22Rv1 (cell line): Measurements from ENCODE around the gene APC2.

Experiments used
- H3K27ac ChIP-seq: fragments of 450-650 bp; 2 replicates; pipeline ENCODE4 v1.5.1; 2017
- CTCF ChIP-seq: fragments of 450-650 bp; IDR thresholded peaks from 2 replicates; pipeline ENCODE4 v1.5.1; 2017; ENCODE audit warnings: mild to moderate bottlenecking
- ZFX ChIP-seq: fragments of 450-650 bp; IDR thresholded peaks from 2 replicates; pipeline ENCODE4 v1.6.1; 2017; ENCODE audit warnings: antibody characterized with exemption, borderline replicate concordance

Gene APC2

DNA sequence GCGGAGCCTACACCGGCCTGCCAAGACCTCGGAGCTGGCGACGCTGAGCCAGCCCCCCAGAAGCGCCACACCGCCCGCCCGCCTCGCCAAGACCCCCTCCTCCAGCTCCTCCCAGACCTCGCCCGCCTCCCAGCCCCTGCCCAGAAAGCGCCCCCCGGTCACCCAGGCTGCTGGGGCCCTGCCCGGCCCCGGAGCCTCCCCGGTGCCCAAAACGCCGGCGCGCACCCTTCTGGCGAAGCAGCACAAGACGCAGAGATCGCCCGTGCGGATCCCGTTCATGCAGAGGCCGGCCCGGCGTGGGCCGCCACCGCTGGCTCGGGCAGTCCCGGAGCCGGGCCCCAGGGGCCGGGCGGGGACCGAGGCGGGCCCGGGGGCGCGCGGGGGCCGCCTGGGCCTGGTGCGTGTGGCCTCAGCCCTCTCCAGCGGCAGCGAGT lies 18.9 kb downstream of the APC2 start:
- TF ChIP-seq ZFX (no peak), CTCF (peak; percentile 51)
- peak overlapping the region; percentile 86 for H3K27ac ChIP-seq

GRCh38 chr19:1469255-1470054 lies 19.5 kb downstream of the APC2 start:
- TF ChIP-seq CTCF = peak; percentile 36
- no peak for TF ChIP-seq ZFX

DNA sequence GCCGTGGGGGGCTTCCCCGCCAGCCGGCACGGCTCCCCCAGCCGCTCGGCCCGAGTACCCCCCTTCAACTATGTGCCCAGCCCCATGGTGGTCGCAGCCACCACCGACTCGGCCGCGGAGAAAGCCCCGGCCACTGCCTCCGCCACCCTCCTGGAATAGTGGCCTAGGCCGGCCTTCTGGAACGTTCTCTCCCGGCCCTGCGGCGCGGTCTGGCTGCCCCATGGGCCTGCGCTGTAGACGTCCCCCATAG lies 20.1 kb downstream of the APC2 start:
- H3K27ac ChIP-seq = peak overlapping the region; percentile 86
- no peak for TF ChIP-seq ZFX
- no peak for TF ChIP-seq CTCF

More at GRCh38 chr19:1469255-1470054, 19.5 kb downstream of the APC2 start:
- H3K27ac ChIP-seq = peak overlapping the region; percentile 86

GRCh38 chr19:1470305-1471009 lies 20.5 kb downstream of the APC2 start:
- TF ChIP-seq ZFX (no peak), CTCF (no peak)
- peak overlapping the region; percentile 86 for H3K27ac ChIP-seq

GRCh38 chr19:1471010-1471514 lies 21.1 kb downstream of the APC2 start:
- peak overlapping the region; percentile 86 for H3K27ac ChIP-seq
- TF ChIP-seq CTCF (no peak), ZFX (no peak)

- peak overlapping the region; percentile 86 for H3K27ac ChIP-seq
- no peak for TF ChIP-seq ZFX
These were observed 21.7 kb downstream of the APC2 start for GRCh38 chr19:1471515-1472160.

DNA sequence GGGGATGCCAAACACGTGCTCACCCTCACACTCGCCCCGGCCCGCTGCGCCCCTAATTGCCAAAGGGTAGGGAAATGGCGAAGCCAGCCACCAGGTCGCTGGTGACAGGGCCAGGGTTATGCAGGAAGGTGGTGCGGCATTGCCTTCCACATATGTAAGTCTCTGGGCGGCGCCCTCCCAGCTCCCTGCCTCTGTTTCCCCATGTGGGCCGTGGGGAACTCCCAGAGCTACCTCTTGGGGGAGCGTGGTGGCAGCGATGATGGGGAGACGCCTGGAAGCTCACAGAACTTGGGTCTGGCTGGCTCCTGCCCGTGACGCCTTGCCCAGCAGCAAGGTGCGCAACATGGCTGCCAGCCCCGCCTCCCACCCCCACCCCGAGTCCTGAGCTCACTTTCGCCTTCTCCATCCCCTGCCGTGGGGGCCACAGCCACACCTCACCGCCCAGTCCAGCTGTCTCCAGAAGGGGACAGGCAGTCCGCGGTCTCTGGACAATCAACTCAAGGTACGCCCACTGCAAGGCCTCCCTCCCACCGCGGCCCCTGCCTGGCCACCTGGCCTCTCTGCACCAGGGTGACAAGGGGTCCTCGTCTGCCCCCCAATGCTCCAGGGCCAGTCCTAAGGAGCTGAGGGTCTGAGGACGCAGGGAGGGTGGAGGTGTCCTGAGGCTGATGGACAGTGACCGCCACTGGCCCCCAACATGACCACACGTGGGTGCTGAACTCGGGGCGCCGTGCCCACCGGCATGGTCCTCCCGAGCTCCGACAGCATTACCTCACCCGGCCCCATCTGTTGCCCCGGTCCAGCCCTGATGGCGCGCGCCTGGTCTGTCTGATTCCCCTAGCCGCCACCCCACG lies 22.5 kb downstream of the APC2 start:
- H3K27ac ChIP-seq = no peak overlapping the region
- TF ChIP-seq ZFX (no peak), CTCF (no peak)
